PFSK-1 (cell line): ENCODE measurements around the gene CARMIL1.

Experiments used
- FOXP2 ChIP-seq: optimal IDR thresholded peaks from 2 replicates; pipeline ENCODE3; 2011; ENCODE audit warnings: borderline replicate concordance, control low read depth, inconsistent platforms; ENCODE audit not compliant: insufficient read depth; ENCODE audit errors: extremely low read length, extremely low read depth
- POLR2AphosphoS5 ChIP-seq: IDR thresholded peaks from 2 replicates; pipeline ENCODE4 v1.6.1; 2012; ENCODE audit warnings: low read depth, mild to moderate bottlenecking, control low read depth, low read length, moderate library complexity
- REST ChIP-seq, 2 experiments: IDR thresholded peaks; 2 replicates each; pipeline versions ENCODE4 v1.6.1 to v1.8.0; 2011 to 2012; ENCODE audit warnings: low read depth in 2 of 2, low read length in 2 of 2, control low read depth in 1 of 2, inconsistent platforms in 1 of 2, mild to moderate bottlenecking in 1 of 2, moderate library complexity in 1 of 2; ENCODE audit not compliant: insufficient read depth in 1 of 2
- SIN3A ChIP-seq: IDR thresholded peaks from 2 replicates; pipeline ENCODE4 v1.6.1; 2012; ENCODE audit warnings: mild to moderate bottlenecking, low read length, moderate library complexity, borderline replicate concordance; ENCODE audit not compliant: insufficient read depth
- TAF1 ChIP-seq: IDR thresholded peaks from 2 replicates; pipeline ENCODE4 v1.6.1; 2012; ENCODE audit warnings: low read length, control low read depth, borderline replicate concordance; ENCODE audit not compliant: insufficient read depth

Gene CARMIL1

GRCh38 chr6:25485821-25486534 lies 206.8 kb downstream of the CARMIL1 start:
- TF ChIP-seq REST (IDR thresholded peaks at IDR 0.05; ENCODE audit: insufficient read depth in 1 of 2, low read depth in 2 of 2, low read length in 2 of 2) (no peak), SIN3A (no peak), FOXP2 (no peak), POLR2AphosphoS5 (no peak), TAF1 (no peak)

- TF ChIP-seq SIN3A: no peak
- no peak for TF ChIP-seq REST (IDR thresholded peaks at IDR 0.05; ENCODE audit: insufficient read depth in 1 of 2, low read depth in 2 of 2, low read length in 2 of 2)
- no peak for TF ChIP-seq POLR2AphosphoS5
- TF ChIP-seq TAF1: no peak
- TF ChIP-seq FOXP2: no peak
These were observed 207.4 kb downstream of the CARMIL1 start for GRCh38 chr6:25486550-25486949.

- TF ChIP-seq FOXP2 (no peak), TAF1 (no peak), REST (IDR thresholded peaks at IDR 0.05; ENCODE audit: insufficient read depth in 1 of 2, low read depth in 2 of 2, low read length in 2 of 2) (no peak), POLR2AphosphoS5 (no peak), SIN3A (no peak)
These were observed 207.8 kb downstream of the CARMIL1 start for GRCh38 chr6:25487012-25487411.

GRCh38 chr6:25488156-25488555 lies 209.0 kb downstream of the CARMIL1 start:
- TF ChIP-seq REST (IDR thresholded peaks at IDR 0.05; ENCODE audit: insufficient read depth in 1 of 2, low read depth in 2 of 2, low read length in 2 of 2) (no peak), TAF1 (no peak), SIN3A (no peak), POLR2AphosphoS5 (no peak), FOXP2 (no peak)

- TF ChIP-seq POLR2AphosphoS5: no peak
- no peak for TF ChIP-seq REST (IDR thresholded peaks at IDR 0.05; ENCODE audit: insufficient read depth in 1 of 2, low read depth in 2 of 2, low read length in 2 of 2)
- no peak for TF ChIP-seq SIN3A
These were observed 210.2 kb downstream of the CARMIL1 start for GRCh38 chr6:25489399-25489798.
